ENCODE data around the gene SYCP2L. TPM values are rescaled to one million over a fixed set of nuclear protein-coding genes. Genes with fewer than 3 reads are reported as not detected.
"Not testable (repeated sequence)": the region's sequence is repeated elsewhere in the genome, so short reads cannot be mapped to it uniquely, and the experiment has no call there.

The SYCP2L gene
- total and polyA plus RNA-seq, 2 donors (not counting 1 experiment from before 2014, with no cell fraction given): under 0.01 TPM; not detected in 1

- DNase-seq (ENCODE audit: low read depth in 2 of 2): no peak
- Histone ChIP-seq H4K20me1 (ENCODE audit: control insufficient read depth, extremely low read depth, insufficient read depth, low read length) (no peaks in the 10 kb centered on the region), H3K9me3 (ENCODE audit: control insufficient read depth, insufficient read depth, low read depth, low read length) (no peaks in the 10 kb centered on the region), H2AFZ (ENCODE audit: low read length) (no peak overlapping the region), H3K79me2 (ENCODE audit: control insufficient read depth, insufficient read depth, low read length) (no peaks in the 10 kb centered on the region), H3K27me3 (ENCODE audit: control insufficient read depth, insufficient read depth, low read length) (no peaks in the 10 kb centered on the region), H3K36me3 (ENCODE audit: control insufficient read depth, insufficient read depth, low read length) (no peaks in the 10 kb centered on the region), H3K4me3 (replicated peaks in 1 of 4; ENCODE audit: control extremely low read depth in 1 of 4, insufficient read depth in 1 of 4, low read depth in 3 of 4, low read length in 4 of 4) (no peak overlapping the region), H3K4me1 (ENCODE audit: control insufficient read depth, extremely low read depth, insufficient read depth, low read length) (no peaks in the 10 kb centered on the region), H3K9ac (ENCODE audit: insufficient read depth, low read length) (no peak overlapping the region), H3K4me2 (ENCODE audit: extremely low read depth, insufficient read depth, low read length) (no peak overlapping the region), H3K27ac (ENCODE audit: insufficient read depth, low read length) (no peak overlapping the region)
- TF ChIP-seq EZH2 (IDR thresholded peaks at IDR 0.05; ENCODE audit: low read length, missing control alignments): no peak
- no peak for TF ChIP-seq CTCF (conservative IDR thresholded peaks at IDR 0.05 in 1 of 2, IDR thresholded peaks at IDR 0.05 in 1 of 2; ENCODE audit: low read depth in 1 of 2, low read length in 2 of 2)
Measured at GRCh38 chr6:10995114-10995707, 108.4 kb downstream of the SYCP2L start.

DNA sequence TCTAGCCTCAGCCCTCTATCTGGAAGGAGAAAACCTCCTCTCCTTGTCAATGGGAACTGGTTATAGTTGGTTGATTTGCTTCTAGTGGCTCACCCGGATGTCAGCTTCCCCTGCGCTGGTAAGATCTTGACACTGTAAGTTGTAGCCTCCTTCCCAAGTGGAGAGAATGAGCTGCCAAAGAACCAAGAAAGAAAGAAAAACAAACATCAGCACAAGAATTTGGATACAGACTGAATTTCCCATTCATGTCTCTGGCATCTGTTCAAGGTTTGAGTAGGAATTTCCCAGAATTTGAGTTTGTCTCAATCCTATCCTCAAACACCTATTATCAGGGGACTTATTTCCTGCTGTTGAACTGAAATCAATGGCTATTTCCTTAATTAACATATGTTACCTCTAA lies 113.1 kb downstream of the SYCP2L start:
- peak; percentile 71 to 80 for DNase-seq (ENCODE audit: low read depth in 2 of 2)
- Histone ChIP-seq H4K20me1 (ENCODE audit: control insufficient read depth, extremely low read depth, insufficient read depth, low read length) (no peaks in the 10 kb centered on the region), H3K4me1 (ENCODE audit: control insufficient read depth, extremely low read depth, insufficient read depth, low read length) (no peaks in the 10 kb centered on the region), H3K27ac (ENCODE audit: insufficient read depth, low read length) (no peak overlapping the region), H3K9ac (ENCODE audit: insufficient read depth, low read length) (no peak overlapping the region), H3K79me2 (ENCODE audit: control insufficient read depth, insufficient read depth, low read length) (no peaks in the 10 kb centered on the region), H3K9me3 (ENCODE audit: control insufficient read depth, insufficient read depth, low read depth, low read length) (no peaks in the 10 kb centered on the region), H2AFZ (ENCODE audit: low read length) (no peak overlapping the region), H3K4me2 (ENCODE audit: extremely low read depth, insufficient read depth, low read length) (no peak overlapping the region), H3K36me3 (ENCODE audit: control insufficient read depth, insufficient read depth, low read length) (no peaks in the 10 kb centered on the region), H3K4me3 (replicated peaks in 1 of 4; ENCODE audit: control extremely low read depth in 1 of 4, insufficient read depth in 1 of 4, low read depth in 3 of 4, low read length in 4 of 4) (no peak overlapping the region), H3K27me3 (ENCODE audit: control insufficient read depth, insufficient read depth, low read length) (no peaks in the 10 kb centered on the region)
- TF ChIP-seq CTCF (conservative IDR thresholded peaks at IDR 0.05 in 1 of 2, IDR thresholded peaks at IDR 0.05 in 1 of 2; ENCODE audit: low read depth in 1 of 2, low read length in 2 of 2) (no peak), EZH2 (IDR thresholded peaks at IDR 0.05; ENCODE audit: low read length, missing control alignments) (no peak)

DNA sequence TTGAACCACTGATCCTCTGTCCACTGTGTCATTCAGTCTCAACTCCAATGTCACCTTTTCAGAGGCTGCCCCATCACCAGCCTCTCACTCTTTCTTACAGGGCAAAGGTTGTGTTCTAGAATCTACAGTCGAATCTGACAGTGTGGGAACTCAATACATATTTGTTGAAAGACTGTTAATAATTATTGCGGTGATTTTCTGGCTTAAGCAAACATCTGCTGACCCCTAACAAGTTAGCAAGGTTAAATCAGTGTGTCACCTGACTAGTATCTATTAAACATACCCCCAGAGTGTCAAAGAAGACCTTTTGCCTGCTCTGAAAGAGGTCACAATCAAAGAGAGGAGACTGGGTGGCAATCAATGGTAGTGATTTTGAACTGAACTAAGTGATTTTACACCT lies 115.3 kb downstream of the SYCP2L start:
- Histone ChIP-seq H3K27ac (ENCODE audit: insufficient read depth, low read length) (no peak overlapping the region), H3K9me3 (ENCODE audit: control insufficient read depth, insufficient read depth, low read depth, low read length) (no peaks in the 10 kb centered on the region), H3K9ac (ENCODE audit: insufficient read depth, low read length) (no peak overlapping the region), H4K20me1 (ENCODE audit: control insufficient read depth, extremely low read depth, insufficient read depth, low read length) (no peaks in the 10 kb centered on the region), H3K79me2 (ENCODE audit: control insufficient read depth, insufficient read depth, low read length) (no peaks in the 10 kb centered on the region), H3K4me3 (replicated peaks in 1 of 4; ENCODE audit: control extremely low read depth in 1 of 4, insufficient read depth in 1 of 4, low read depth in 3 of 4, low read length in 4 of 4) (no peak overlapping the region), H3K27me3 (ENCODE audit: control insufficient read depth, insufficient read depth, low read length) (no peaks in the 10 kb centered on the region), H3K4me2 (ENCODE audit: extremely low read depth, insufficient read depth, low read length) (no peak overlapping the region), H3K4me1 (ENCODE audit: control insufficient read depth, extremely low read depth, insufficient read depth, low read length) (peaks cover 2% of the 10 kb centered on the region), H2AFZ (ENCODE audit: low read length) (no peak overlapping the region), H3K36me3 (ENCODE audit: control insufficient read depth, insufficient read depth, low read length) (no peaks in the 10 kb centered on the region)
- TF ChIP-seq EZH2 (IDR thresholded peaks at IDR 0.05; ENCODE audit: low read length, missing control alignments): no peak
- DNase-seq (ENCODE audit: low read depth in 2 of 2): no peak

GRCh38 chr6:11003297-11003696 lies 116.4 kb downstream of the SYCP2L start:
- not testable (repeated sequence) for H3K4me2 ChIP-seq (ENCODE audit: extremely low read depth, insufficient read depth, low read length); H3K4me1 ChIP-seq (ENCODE audit: control insufficient read depth, extremely low read depth, insufficient read depth, low read length); H4K20me1 ChIP-seq (ENCODE audit: control insufficient read depth, extremely low read depth, insufficient read depth, low read length); H3K36me3 ChIP-seq (ENCODE audit: control insufficient read depth, insufficient read depth, low read length); H3K9me3 ChIP-seq (ENCODE audit: control insufficient read depth, insufficient read depth, low read depth, low read length); H3K79me2 ChIP-seq (ENCODE audit: control insufficient read depth, insufficient read depth, low read length); H3K4me3 ChIP-seq (replicated peaks in 1 of 4; ENCODE audit: control extremely low read depth in 1 of 4, insufficient read depth in 1 of 4, low read depth in 3 of 4, low read length in 4 of 4); H3K27me3 ChIP-seq (ENCODE audit: control insufficient read depth, insufficient read depth, low read length); H2AFZ ChIP-seq (ENCODE audit: low read length); H3K9ac ChIP-seq (ENCODE audit: insufficient read depth, low read length); H3K27ac ChIP-seq (ENCODE audit: insufficient read depth, low read length); DNase-seq (ENCODE audit: low read depth in 2 of 2)

Data from fibroblast of lung (primary cell).